NT2/D1 (cell line): Measurements from ENCODE around the gene OXLD1.

Source experiments
- DNase-seq: peaks from one replicate; pipeline ENCODE4 v3.0.0-alpha.2; 2011; ENCODE audit warnings: low read depth, low spot score
- H3K27me3 ChIP-seq: 2 replicates; pipeline ENCODE4 v1.6.0; 2011; ENCODE audit warnings: mild to moderate bottlenecking; ENCODE audit not compliant: insufficient read length, insufficient read depth
- H3K36me3 ChIP-seq: 2 replicates; pipeline ENCODE4 v1.6.1; 2011; ENCODE audit warnings: mild to moderate bottlenecking, low read length, mixed read lengths; ENCODE audit not compliant: insufficient read depth, insufficient read length
- H3K4me1 ChIP-seq: 2 replicates; pipeline ENCODE4 v1.5.1; 2011; ENCODE audit not compliant: insufficient read depth, insufficient read length
- H3K4me3 ChIP-seq: 2 replicates; pipeline ENCODE4 v1.5.1; 2011; ENCODE audit warnings: low read depth; ENCODE audit not compliant: insufficient read length
- H3K9ac ChIP-seq: 2 replicates; pipeline ENCODE4 v1.6.0; 2011; ENCODE audit warnings: low read depth; ENCODE audit not compliant: insufficient read length
- H3K9me3 ChIP-seq: 2 replicates; pipeline ENCODE4 v1.5.1; 2011; ENCODE audit warnings: mild to moderate bottlenecking, low read length; ENCODE audit not compliant: insufficient read depth
- SUZ12 ChIP-seq: IDR thresholded peaks from 2 replicates; pipeline ENCODE4 v1.6.1; 2011; ENCODE audit not compliant: insufficient read length, insufficient read depth; ENCODE audit errors: extremely low read depth
- YY1 ChIP-seq: IDR thresholded peaks from 2 replicates; pipeline ENCODE4 v1.6.1; 2011; ENCODE audit not compliant: insufficient read length, insufficient read depth
- ZNF274 ChIP-seq: IDR thresholded peaks from 2 replicates; pipeline ENCODE4 v1.6.1; 2011; ENCODE audit warnings: mild to moderate bottlenecking, low read depth, low read length

Gene OXLD1

DNA sequence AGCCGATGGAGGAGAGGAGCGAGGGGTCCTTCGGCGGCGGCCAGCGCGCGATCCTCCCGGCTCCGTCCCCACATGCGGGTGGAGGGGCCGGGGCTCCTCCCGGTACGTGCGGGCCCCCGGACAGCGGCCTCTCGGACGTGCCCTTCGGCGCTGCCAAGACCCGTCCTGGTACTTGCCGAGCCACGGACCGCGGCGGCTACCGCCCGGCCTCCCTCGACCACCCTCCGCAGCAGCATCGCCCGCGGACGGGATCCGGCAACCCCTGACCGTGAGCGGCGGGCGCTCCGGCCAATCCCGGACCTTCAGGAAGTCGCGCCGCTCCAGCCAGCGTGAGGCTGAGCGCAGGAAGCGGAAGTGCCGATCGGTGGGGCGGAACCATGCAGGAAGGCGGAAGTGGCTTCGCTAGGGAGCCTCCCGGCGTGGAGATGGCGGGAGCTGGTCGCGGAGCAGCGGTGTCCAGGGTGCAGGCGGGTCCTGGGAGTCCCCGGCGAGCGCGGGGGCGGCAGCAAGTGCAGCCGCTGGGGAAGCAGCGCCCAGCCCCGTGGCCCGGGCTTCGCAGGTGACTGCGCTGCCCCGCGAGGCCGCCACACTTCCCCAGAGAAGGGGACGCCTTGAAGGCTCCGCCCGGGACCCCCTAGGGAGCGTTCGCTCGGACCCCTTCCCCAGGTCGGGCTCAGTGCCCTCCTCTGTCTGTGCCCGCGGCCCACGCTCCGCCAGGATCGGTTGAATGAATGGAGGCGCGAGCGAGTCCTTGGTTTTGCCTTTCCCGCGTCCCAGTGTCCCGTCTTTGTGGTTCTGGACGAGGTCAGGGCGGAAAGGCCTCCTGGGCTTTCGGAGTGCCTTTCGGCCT, at the start of gene OXLD1, which contains the start of gene CCDC137:
TSS of gene OXLD1 (minus strand) at position 264 of the 850 bp plus-strand sequence. CDS start at position 236, 28 bp downstream.
TSS of gene CCDC137 (plus strand) at position 396 of the 850 bp plus-strand sequence. CDS start at position 426, 30 bp downstream.
- Histone ChIP-seq H3K36me3 (peaks cover 59% of the 10 kb centered on the region), H3K9ac (peak within 1 kb of the TSS; percentile 100), H3K27me3 (no peaks in the 10 kb centered on the region), H3K4me3 (peak within 1 kb of the TSS; percentile 93), H3K4me1 (peaks cover 25% of the 10 kb centered on the region), H3K9me3 (no peaks in the 10 kb centered on the region)
- peak; percentile 50 for TF ChIP-seq YY1
- no peak for TF ChIP-seq ZNF274
- peak; percentile 87 for DNase-seq

DNA sequence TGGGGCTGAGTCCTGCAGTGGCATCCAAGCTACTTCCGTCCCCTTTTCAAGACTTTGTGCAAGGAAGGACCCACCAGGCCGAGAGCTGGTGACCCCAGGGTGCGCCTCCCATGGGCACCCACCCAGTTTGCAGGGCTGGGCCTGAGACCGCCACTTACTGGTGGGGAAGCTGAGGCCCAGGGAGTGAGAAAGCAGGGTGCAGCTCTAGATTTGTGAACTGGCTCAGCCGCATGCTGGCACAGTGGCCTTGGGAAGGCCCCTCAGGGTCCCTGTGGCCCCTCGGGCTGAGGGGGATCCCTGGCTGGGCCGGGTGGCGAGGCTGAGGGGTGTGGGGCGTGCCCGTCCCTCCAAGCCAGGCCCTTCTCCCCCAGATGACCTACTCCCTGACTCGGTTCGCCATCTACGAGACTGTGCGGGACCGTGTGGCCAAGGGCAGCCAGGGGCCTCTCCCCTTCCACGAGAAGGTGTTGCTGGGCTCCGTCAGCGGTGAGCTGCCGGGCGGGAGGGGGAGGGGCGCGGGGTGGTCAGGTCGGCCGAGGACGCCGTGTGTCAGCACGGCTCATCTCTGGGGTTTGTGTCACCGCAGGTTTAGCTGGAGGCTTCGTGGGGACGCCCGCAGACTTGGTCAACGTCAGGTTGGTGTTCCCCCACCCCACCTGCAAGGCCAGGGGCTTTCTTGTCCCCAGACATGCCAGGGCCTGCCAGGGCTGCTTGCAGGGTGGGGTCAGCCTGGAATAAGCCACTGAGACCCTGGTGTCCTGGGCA, 48.9 kb upstream of the OXLD1 start:
- H3K9ac ChIP-seq = no peak overlapping the region
- no peak for DNase-seq
- H3K27me3 ChIP-seq = no peaks in the 10 kb centered on the region
- TF ChIP-seq SUZ12 (no peak), YY1 (no peak), ZNF274 (no peak)
- H3K36me3 ChIP-seq = peaks cover 37% of the 10 kb centered on the region
- H3K4me3 ChIP-seq = no peak overlapping the region
- H3K4me1 ChIP-seq = peaks cover 20% of the 10 kb centered on the region
- H3K9me3 ChIP-seq = no peaks in the 10 kb centered on the region

DNA sequence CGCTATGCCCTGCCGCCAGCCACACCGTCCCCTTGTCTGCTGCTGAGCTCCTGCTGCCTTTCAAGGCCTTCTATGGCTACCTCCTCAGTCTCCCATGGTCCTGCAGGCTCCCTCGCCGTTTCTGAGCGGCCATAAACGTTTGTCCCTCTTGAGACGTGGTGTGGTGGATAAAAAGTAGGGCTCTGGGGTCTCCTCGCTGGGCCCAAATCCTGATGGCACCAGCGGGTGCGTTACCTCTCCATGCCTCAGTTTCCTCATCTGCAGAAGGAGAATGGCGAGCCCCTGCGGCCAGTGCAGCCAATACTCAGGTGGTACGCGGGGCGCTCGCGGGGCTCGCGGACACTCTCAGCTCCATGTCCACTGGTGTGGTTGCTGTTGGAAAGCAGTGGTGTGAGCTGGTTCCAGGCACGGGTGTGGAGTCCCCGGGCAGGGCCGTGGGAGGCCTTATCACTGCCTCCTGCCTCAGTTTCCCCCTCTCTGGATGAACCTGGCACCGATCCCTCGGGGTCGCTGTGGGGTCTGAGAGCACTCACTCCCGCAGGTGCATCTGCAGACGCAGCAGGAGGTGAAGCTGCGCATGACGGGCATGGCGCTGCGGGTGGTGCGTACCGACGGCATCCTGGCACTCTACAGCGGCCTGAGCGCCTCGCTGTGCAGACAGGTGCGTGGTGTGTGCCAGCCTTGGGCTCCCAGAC, 48.2 kb upstream of the OXLD1 start:
- no peak overlapping the region for H3K4me3 ChIP-seq
- H3K9ac ChIP-seq = peak overlapping the region; percentile 96
- H3K9me3 ChIP-seq = no peaks in the 10 kb centered on the region
- no peaks in the 10 kb centered on the region for H3K27me3 ChIP-seq
- H3K4me1 ChIP-seq = peaks cover 19% of the 10 kb centered on the region
- TF ChIP-seq SUZ12 (no peak), ZNF274 (no peak), YY1 (no peak)
- peaks cover 30% of the 10 kb centered on the region for H3K36me3 ChIP-seq
- no peak for DNase-seq

DNA sequence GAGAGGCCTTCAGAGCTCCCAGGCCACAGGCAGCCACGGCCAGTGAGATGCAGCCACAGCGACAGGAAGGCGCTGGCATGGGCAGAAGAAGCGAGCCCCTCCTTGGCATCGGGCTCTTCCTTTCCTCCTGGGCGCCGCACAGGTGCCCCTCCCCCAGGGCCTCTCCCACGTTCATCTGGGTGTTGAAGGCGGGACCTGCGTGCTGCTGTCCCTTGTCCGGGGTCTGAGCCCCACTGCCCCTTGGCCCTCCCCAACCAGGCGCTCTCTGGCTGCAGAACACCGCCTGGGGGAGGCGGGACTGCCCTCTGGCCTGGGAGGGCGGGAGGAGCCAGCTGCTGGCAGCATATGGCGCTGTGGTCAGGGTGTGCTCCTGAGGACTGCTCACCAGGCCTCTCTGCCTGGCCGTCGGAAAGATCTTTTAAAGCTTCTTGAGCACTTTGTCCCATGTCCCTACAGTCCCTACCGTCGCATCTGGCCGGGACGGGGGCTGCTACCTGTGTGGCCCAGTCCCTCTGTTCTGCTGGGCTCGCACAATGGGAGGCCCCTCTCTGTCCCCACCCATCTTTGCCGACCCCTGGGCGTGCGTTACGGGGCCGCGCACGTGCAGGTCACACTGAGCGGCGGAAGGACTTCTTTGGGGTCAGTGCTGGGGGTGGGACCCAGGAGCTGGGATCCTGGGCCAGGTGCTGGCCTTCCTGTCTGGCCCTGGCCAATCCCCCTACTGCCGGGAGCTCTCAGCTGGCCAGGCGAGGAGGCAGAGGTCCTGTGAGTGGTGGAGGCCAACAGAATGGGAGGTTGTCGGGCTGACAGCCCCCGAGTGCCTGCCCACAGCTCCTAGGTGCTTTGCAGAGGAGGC, 47.4 kb upstream of the OXLD1 start:
- Histone ChIP-seq H3K36me3 (peaks cover 29% of the 10 kb centered on the region), H3K4me1 (peaks cover 22% of the 10 kb centered on the region), H3K4me3 (peak overlapping the region; percentile 86), H3K9me3 (no peaks in the 10 kb centered on the region), H3K27me3 (no peaks in the 10 kb centered on the region), H3K9ac (peak overlapping the region; percentile 96)
- no peak for DNase-seq
- TF ChIP-seq YY1 (no peak), SUZ12 (no peak), ZNF274 (no peak)

DNA sequence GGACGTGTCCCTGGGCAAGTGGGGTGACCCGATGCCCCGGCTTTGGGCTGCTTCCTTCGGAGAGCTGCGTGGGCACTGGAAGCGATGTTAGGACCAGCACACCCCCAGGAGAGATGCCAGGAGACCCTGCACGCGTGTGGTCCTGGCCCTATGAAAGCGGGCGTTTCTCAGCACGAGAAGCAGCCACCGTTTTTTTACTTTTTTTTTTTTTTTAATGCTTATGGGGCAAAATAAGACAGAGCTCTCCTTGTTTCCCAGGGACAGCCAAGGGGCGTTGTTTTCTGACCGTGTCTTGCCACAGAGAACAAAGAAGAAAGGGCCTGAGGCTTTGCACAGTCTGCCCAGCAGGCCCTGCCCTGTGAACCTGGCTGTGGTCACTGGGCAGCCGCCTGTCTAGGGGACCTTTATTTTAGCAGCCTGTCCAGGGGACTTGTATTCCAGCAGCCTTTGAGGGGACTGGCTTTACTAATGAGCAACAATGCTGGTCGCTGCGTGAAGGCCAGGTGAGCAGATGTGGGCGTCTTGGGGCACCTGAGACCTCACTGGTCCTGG, 46.7 kb upstream of the OXLD1 start:
- peak overlapping the region; percentile 96 for H3K9ac ChIP-seq

DNA sequence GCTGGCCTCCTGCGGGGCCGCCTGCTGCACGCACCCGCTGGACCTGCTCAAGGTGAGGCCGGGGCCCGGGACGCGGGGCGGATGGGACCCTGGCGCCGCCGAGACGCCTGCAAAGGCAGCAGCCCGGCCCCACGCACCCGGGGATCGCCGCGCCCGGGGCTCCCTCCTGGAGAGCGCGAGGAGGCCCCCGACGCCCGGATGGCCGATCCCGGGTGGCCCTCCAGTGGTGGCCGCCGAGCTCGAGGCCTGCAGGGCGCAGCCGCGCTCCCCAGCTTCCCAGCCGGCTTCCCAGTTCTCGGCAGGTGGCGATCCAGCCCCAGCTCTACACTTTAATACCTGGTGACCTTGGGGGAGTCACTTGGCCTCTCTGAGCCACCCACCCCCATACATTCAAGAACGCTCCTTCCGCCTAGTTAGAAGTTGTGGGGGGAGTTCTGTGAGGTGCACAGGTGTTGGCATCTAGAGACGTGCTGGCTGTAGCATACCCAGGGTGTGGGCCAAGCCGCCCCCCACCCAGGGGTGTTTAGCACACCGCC, 46.1 kb upstream of the OXLD1 start:
- no peak for DNase-seq
- Histone ChIP-seq H3K9me3 (no peaks in the 10 kb centered on the region), H3K27me3 (no peaks in the 10 kb centered on the region), H3K4me3 (peak overlapping the region; percentile 86), H3K36me3 (peaks cover 32% of the 10 kb centered on the region), H3K9ac (peak overlapping the region; percentile 96), H3K4me1 (peaks cover 24% of the 10 kb centered on the region)
- TF ChIP-seq ZNF274 (no peak), SUZ12 (no peak), YY1 (no peak)

More for the DNA sequence above, 46.7 kb upstream of the OXLD1 start:
- H3K9me3 ChIP-seq = no peaks in the 10 kb centered on the region
- H3K4me3 ChIP-seq = peak overlapping the region; percentile 86
- peaks cover 32% of the 10 kb centered on the region for H3K36me3 ChIP-seq
- H3K4me1 ChIP-seq = peaks cover 24% of the 10 kb centered on the region
- TF ChIP-seq SUZ12 (no peak), YY1 (no peak), ZNF274 (no peak)
- no peaks in the 10 kb centered on the region for H3K27me3 ChIP-seq
- no peak for DNase-seq
